AG04450 (cell line): ENCODE measurements around the gene RAB3IL1. TPM values are rescaled to one million over a fixed set of nuclear protein-coding genes. Genes with fewer than 3 reads are reported as not detected.

Experiments
- CTCF ChIA-PET: fragments of 300-600, 350-600 bp; formaldehyde crosslinking; extraction: SDS; loops from one replicate; lab custom pipeline; 2022; ENCODE audit warnings: antibody characterized with exemption, inconsistent platforms; lab: Charles Lee
- POLR2A ChIA-PET: fragments of 350-600 bp; formaldehyde crosslinking; extraction: SDS; loops from one replicate; lab custom pipeline; 2021; ENCODE audit warnings: antibody characterized with exemption, inconsistent platforms; lab: Yijun Ruan, JAX
- DNase-seq: peaks from one replicate; pipeline ENCODE4 v3.0.0-alpha.2; 2011; ENCODE audit warnings: low read depth, low spot score
- H3K27ac ChIP-seq: one replicate; pipeline ENCODE4 v1.5.1; 2012; ENCODE audit warnings: low read depth, low read length, control low read depth
- H3K27me3 ChIP-seq: one replicate; pipeline ENCODE4 v1.6.0; 2012; ENCODE audit warnings: low read length; ENCODE audit not compliant: control insufficient read depth, insufficient read depth
- H3K4me3 ChIP-seq: 2 replicates; pipeline ENCODE4 v1.5.1; 2011; ENCODE audit warnings: mild to moderate bottlenecking, low read depth, low read length, control low read depth
- H3K9me3 ChIP-seq: 2 replicates; pipeline ENCODE4 v1.5.1; 2012; ENCODE audit warnings: low read length; ENCODE audit not compliant: control insufficient read depth, insufficient read depth
- CTCF ChIP-seq: IDR thresholded peaks from 2 replicates; pipeline ENCODE4 v1.5.1; 2011; ENCODE audit warnings: low read depth, low read length, control low read depth, inconsistent platforms
- polyA plus RNA-seq: library from polyadenylated mRNA; depleted of rRNA; stranded (reverse); fragments of >200 nt; gene quantifications from 2 replicates; pipeline ENCODE4 v1.2.3, GENCODE V29; 2011

Gene RAB3IL1
- polyA plus RNA-seq, 1 experiment, result 2.7 TPM

- no peaks in the 10 kb centered on the region for H3K27me3 ChIP-seq
- CTCF ChIA-PET, result interaction anchor here (0.6 to 2.0 kb wide), 5 partner anchors 10 to 228 kb away, joined by 3 to 9 read pairs (median 8); no protein-coding TSS in a partner anchor
- no peak overlapping the region for H3K27ac ChIP-seq
- H3K4me3 ChIP-seq, result no peak overlapping the region
- TF ChIP-seq CTCF, result no peak
- POLR2A ChIA-PET, result interaction anchor here (0.7 kb wide), 3 partner anchors 10 to 77 kb away, joined by 3 read pairs; no protein-coding TSS in a partner anchor
- DNase-seq, result no peak
- H3K9me3 ChIP-seq, result no peaks in the 10 kb centered on the region; the same call in 1 of the 2 replicates
These were observed 36.9 kb downstream of the RAB3IL1 start for GRCh38 chr11:61880454-61880853.

GRCh38 chr11:61880031-61880430 is 37.3 kb downstream of the RAB3IL1 start:
- no peak for DNase-seq
- Histone ChIP-seq H3K4me3 (no peak overlapping the region), H3K9me3 (no peaks in the 10 kb centered on the region; the same call in 1 of the 2 replicates), H3K27me3 (no peaks in the 10 kb centered on the region), H3K27ac (no peak overlapping the region)
- no peak for TF ChIP-seq CTCF
- CTCF ChIA-PET, result interaction anchor here (0.6 to 2.0 kb wide), 6 partner anchors 9 to 229 kb away, joined by 3 to 9 read pairs (median 6); no protein-coding TSS in a partner anchor
- POLR2A ChIA-PET, result interaction anchor here (0.7 kb wide), 1 partner anchor 35 kb away, joined by 3 read pairs; no protein-coding TSS in a partner anchor

- POLR2A ChIA-PET, result no interaction called here
- CTCF ChIA-PET, result interaction anchor here (0.9 to 2.0 kb wide), 5 partner anchors 8 to 229 kb away, joined by 3 to 9 read pairs (median 4); no protein-coding TSS in a partner anchor
- TF ChIP-seq CTCF, result no peak
- H3K27me3 ChIP-seq, result no peaks in the 10 kb centered on the region
- H3K4me3 ChIP-seq, result no peak overlapping the region
- DNase-seq, result no peak
- H3K9me3 ChIP-seq, result no peaks in the 10 kb centered on the region
- no peak overlapping the region for H3K27ac ChIP-seq
These were observed 38.2 kb downstream of the RAB3IL1 start for GRCh38 chr11:61879152-61879551.

GRCh38 chr11:61875698-61876097 is 41.7 kb downstream of the RAB3IL1 start:
- no peak overlapping the region for H3K27ac ChIP-seq
- ChIA-PET POLR2A (no interaction called here), CTCF (interaction anchor here (0.8 to 2.3 kb wide), 4 partner anchors 22 to 233 kb away, joined by 3 to 9 read pairs (median 5); no protein-coding TSS in a partner anchor)

More at GRCh38 chr11:61875698-61876097, 41.7 kb downstream of the RAB3IL1 start:
- Histone ChIP-seq H3K27me3 (no peaks in the 10 kb centered on the region), H3K4me3 (no peak overlapping the region), H3K9me3 (no peaks in the 10 kb centered on the region)
- no peak for DNase-seq
- no peak for TF ChIP-seq CTCF
